Tibial nerve (tissue), 4 donors: Measurements from ENCODE around the gene LBH. TPM values are rescaled to one million over a fixed set of nuclear protein-coding genes. Genes with fewer than 3 reads are reported as not detected.
"Not testable (repeated sequence)": the region's sequence is repeated elsewhere in the genome, so short reads cannot be mapped to it uniquely, and the experiment has no call there.

ENCODE experiments used
- DNase-seq, 2 donors: peaks; one replicate each; pipeline ENCODE4 v3.0.0-alpha.2; 2019; ENCODE audit warnings: low spot score in 2 of 2
- H3K27ac ChIP-seq, 4 donors: fragments of 200-600 bp; sonication (generic) in 3 of 4; one replicate each; pipeline ENCODE4 v1.5.1; 2017 to 2019; ENCODE audit warnings: mild to moderate bottlenecking in 1 of 4
- H3K27me3 ChIP-seq, 2 donors: fragments of 200-600 bp; sonication (generic) in 1 of 2; one replicate each; pipeline versions ENCODE4 v1.5.1 to v1.6.0; 2017 to 2019
- H3K36me3 ChIP-seq, 3 donors: fragments of 200-600 bp; sonication (generic); one replicate each; pipeline ENCODE4 v1.5.1; 2018 to 2019
- H3K4me1 ChIP-seq, 4 donors: fragments of 200-600 bp; sonication (generic) in 3 of 4; one replicate each; pipeline ENCODE4 v1.5.1; 2017 to 2019
- H3K4me3 ChIP-seq, 4 donors: fragments of 200-600 bp; sonication (generic) in 3 of 4; one replicate each; pipeline ENCODE4 v1.5.1; 2017 to 2019; ENCODE audit warnings: mild to moderate bottlenecking in 1 of 4, moderate library complexity in 1 of 4
- H3K9me3 ChIP-seq, 4 donors: fragments of 200-600 bp; sonication (generic) in 3 of 4; one replicate each; pipeline ENCODE4 v1.5.1; 2017 to 2019
- CTCF ChIP-seq, 5 experiments: fragments of 200-600 bp in 3 of 5; fragments of 450-650 bp in 2 of 5; sonication (generic) in 3 of 5; IDR thresholded peaks; one replicate each; pipeline ENCODE4 v1.5.1; 2016 to 2019; ENCODE audit warnings: antibody characterized with exemption in 5 of 5, mild to moderate bottlenecking in 3 of 5, moderate library complexity in 2 of 5
- EP300 ChIP-seq, 2 donors: sonication (generic); formaldehyde crosslinking; IDR thresholded peaks; one replicate each; pipeline ENCODE4 v1.6.1; 2017; ENCODE audit warnings: antibody characterized with exemption in 2 of 2, mild to moderate bottlenecking in 1 of 2
- POLR2A ChIP-seq, 2 donors: fragments of 450-650 bp; IDR thresholded peaks; one replicate each; pipeline ENCODE4 v1.6.1; 2017; ENCODE audit warnings: antibody characterized with exemption in 2 of 2, mild to moderate bottlenecking in 2 of 2, moderate library complexity in 2 of 2
- WGBS, 2 donors: methylation state at CpG; one replicate each; pipeline ENCODE4 v1.1.5; 2018; 5-methylcytosine and 5-hydroxymethylcytosine counted together
- total RNA-seq, 4 donors: library from RNA; depleted of rRNA; stranded (reverse); fragments of >200 nt; gene quantifications; one replicate each; pipeline ENCODE4 v1.1.0, GENCODE V29; 2016

LBH gene
- total RNA-seq, 4 donors from 2014 or later: 12.7 to 31.6 (median 21.5) TPM

GRCh38 chr2:30266051-30266621, 34.8 kb downstream of the LBH start:
- 58 to 71% methylated on average over 4 to 7 of the region's 7 CpGs for WGBS, 2 donors
- peak overlapping the region in 3 of 4 donors; percentile 5 to 65 (median 25) for H3K27ac ChIP-seq
- no peak overlapping the region for H3K4me3 ChIP-seq
- no peaks in the 10 kb centered on the region for H3K36me3 ChIP-seq
- peaks cover 0 to 13% (median 4%) of the 10 kb centered on the region in 4 donors for H3K9me3 ChIP-seq
- no peaks in the 10 kb centered on the region for H3K27me3 ChIP-seq
- TF ChIP-seq POLR2A (IDR thresholded peaks at IDR 0.05): no peak
- no peak for TF ChIP-seq CTCF (IDR thresholded peaks at IDR 0.05)
- TF ChIP-seq EP300 (IDR thresholded peaks at IDR 0.05): no peak
- no peak for DNase-seq
- H3K4me1 ChIP-seq: peaks cover 0 to 12% (median 4%) of the 10 kb centered on the region in 4 donors

- no peaks in the 10 kb centered on the region for H3K27me3 ChIP-seq
- 88 to 94% methylated on average over 5 of the region's 5 CpGs for WGBS, 2 donors
- no peaks in the 10 kb centered on the region for H3K36me3 ChIP-seq
- no peak overlapping the region for H3K4me3 ChIP-seq
- no peak for TF ChIP-seq POLR2A (IDR thresholded peaks at IDR 0.05)
- TF ChIP-seq CTCF (IDR thresholded peaks at IDR 0.05): no peak
- no peak for TF ChIP-seq EP300 (IDR thresholded peaks at IDR 0.05)
- H3K27ac ChIP-seq: no peak overlapping the region
- no peak for DNase-seq
- peaks cover 0 to 12% (median 4%) of the 10 kb centered on the region in 4 donors for H3K4me1 ChIP-seq
- H3K9me3 ChIP-seq: peaks cover 0 to 13% (median 4%) of the 10 kb centered on the region in 4 donors
Measured at GRCh38 chr2:30266705-30267104, 35.4 kb downstream of the LBH start.

GRCh38 chr2:30267161-30267975, 36.0 kb downstream of the LBH start:
- no peaks in the 10 kb centered on the region for H3K36me3 ChIP-seq
- no peaks in the 10 kb centered on the region for H3K27me3 ChIP-seq
- peaks cover 0 to 12% (median 4%) of the 10 kb centered on the region in 4 donors for H3K4me1 ChIP-seq
- 87 to 89% methylated on average over 13 of the region's 13 CpGs for WGBS, 2 donors
- H3K9me3 ChIP-seq: peaks cover 0 to 6% (median under 1%) of the 10 kb centered on the region in 4 donors
- no peak for TF ChIP-seq CTCF (IDR thresholded peaks at IDR 0.05)
- no peak for TF ChIP-seq POLR2A (IDR thresholded peaks at IDR 0.05)
- no peak for TF ChIP-seq EP300 (IDR thresholded peaks at IDR 0.05)
- no peak overlapping the region for H3K4me3 ChIP-seq
- H3K27ac ChIP-seq: no peak overlapping the region
- no peak for DNase-seq

- no peak for DNase-seq
- H3K27me3 ChIP-seq: no peaks in the 10 kb centered on the region
- no peak overlapping the region for H3K4me3 ChIP-seq
- 80 to 84% methylated on average over 5 of the region's 5 CpGs for WGBS, 2 donors
- TF ChIP-seq CTCF (IDR thresholded peaks at IDR 0.05): no peak
- peaks cover 0 to 19% (median 7%) of the 10 kb centered on the region in 4 donors for H3K4me1 ChIP-seq
- H3K9me3 ChIP-seq: no peaks in the 10 kb centered on the region
- no peaks in the 10 kb centered on the region for H3K36me3 ChIP-seq
- no peak overlapping the region for H3K27ac ChIP-seq
Measured at GRCh38 chr2:30268296-30268871, 37.0 kb downstream of the LBH start.

- H3K27me3 ChIP-seq, H3K27ac ChIP-seq, H3K36me3 ChIP-seq, H3K4me3 ChIP-seq, DNase-seq, H3K9me3 ChIP-seq: not testable (repeated sequence)
- peaks cover 0 to 22% (median 7%) of the 10 kb centered on the region in 4 donors for H3K4me1 ChIP-seq
- 88% methylated on average over 16 of the region's 16 CpGs for WGBS, 2 donors
Measured at GRCh38 chr2:30269114-30269770, 37.9 kb downstream of the LBH start.
